OCI-M1 (cell line): ENCODE data around the gene TLE6.
"Not testable (repeated sequence)": the region's sequence is repeated elsewhere in the genome, so short reads cannot be mapped to it uniquely, and the experiment has no call there.

Experiments
- DNase-seq: peaks from one replicate; lab custom pipeline; 2025; lab: John Stamatoyannopoulos, UW

Gene TLE6

DNA sequence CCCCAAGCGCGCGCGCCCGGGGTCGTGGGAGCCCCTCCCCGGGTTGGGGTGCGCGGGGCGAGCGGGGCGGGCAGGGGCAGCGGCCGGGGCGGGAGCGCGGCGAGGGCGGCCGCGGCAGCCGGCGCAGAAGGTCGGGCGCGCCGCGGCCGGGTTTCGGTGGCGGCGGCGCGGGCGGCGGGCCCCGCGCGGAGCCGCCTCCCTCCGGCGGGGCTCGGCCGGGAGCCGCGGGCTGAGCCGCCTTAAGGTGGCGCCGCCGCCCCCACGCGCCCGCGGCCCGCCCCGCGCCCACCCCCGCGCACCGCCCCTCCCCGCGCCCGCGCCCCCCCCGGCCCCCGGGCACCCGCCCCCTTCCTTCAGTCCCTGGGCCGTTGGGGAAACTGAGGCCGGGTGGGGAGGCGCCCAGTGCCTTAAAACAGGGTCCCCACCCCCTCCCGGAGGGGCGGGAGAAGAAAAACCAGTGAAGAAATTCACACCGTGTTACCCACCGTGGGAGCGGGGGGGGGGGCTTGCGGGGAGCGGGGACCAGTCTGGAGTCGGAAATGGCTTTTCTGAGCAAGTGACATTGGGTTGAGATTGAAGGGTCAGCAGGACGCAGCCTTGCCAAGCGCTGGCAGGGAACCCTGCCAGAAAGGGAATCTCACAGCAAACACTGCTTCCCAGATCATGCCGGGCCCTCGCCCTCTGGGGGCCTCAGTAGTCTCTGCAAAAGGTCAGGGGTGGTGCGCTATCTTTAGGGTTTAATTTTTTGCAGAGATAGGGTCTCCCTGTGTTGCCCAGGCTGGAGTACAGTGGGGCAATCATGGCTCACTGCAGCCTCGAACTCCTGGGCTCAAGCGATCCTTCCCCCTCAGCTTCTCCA is 51.9 kb downstream of the TLE6 start, which contains the start of gene TLE2:
TSS of gene TLE2 (minus strand) at position 216 of the 859 bp plus-strand sequence. CDS start 376 bp downstream, outside the sequence.
- no peak for DNase-seq

DNA sequence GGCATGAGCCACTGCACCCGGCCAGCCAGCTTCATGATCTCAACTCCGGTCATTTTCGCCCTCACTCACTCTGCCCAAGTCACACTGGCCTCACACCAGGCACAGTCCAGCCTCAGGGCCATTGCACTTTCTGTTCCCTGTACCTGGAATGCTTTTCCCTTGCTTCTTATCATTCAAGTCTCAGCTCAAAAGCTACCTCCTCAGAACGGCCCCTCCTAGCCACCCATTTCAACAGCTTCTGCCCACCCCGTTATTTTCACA is 54.2 kb downstream of the TLE6 start:
- no peak for DNase-seq

DNA sequence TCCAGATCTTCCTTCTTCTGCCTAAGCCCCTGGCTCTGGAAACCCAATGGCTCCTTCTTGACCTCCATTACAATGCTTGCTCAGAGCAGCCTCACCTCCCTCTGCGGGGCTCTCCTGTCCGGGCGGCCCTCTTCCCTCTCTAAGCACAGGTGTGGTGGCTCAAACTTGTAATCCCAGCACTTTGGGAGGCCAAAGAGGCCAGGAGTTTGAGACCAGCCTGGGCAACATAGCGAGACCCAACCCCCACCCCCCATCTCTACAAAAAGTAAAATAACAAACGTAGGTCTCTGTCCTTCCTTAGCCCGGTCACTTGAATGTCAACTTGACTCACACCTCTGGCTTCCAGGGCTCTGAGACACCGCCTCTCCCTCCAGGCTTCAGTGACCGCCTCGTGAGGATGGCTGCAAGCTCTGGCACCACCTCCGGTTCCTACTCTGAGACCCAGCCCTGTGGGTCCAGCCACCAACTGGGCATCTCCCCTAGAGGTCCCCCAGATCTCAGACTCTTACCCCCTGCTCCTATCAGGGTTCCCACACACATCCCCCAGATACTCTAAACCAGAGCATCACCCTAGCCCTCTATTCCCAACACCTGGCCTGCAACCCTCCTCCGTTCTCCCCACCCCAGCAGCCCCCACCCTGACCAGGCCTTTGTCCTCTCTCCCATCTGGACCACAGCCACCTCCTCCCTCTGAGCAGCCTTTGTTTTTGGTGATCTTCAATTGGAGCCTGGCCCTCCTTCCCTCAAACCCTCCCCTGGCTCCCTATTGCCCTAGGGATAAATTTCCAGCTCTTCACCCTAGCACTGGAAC is 56.4 kb downstream of the TLE6 start:
- DNase-seq, result no peak

DNA sequence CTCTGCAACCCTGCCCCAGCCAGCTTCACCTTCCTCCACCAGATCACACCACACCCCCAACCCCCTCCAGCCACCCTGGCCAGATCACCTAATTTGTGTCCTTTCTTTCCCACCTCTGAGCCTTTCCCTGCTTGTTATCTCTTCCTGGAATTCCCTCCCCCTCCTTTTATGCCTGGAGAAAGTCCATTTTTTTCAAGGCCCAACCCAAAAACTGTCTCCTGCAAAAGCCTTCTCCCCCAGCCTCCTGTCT is 57.0 kb downstream of the TLE6 start:
- no peak for DNase-seq

DNA sequence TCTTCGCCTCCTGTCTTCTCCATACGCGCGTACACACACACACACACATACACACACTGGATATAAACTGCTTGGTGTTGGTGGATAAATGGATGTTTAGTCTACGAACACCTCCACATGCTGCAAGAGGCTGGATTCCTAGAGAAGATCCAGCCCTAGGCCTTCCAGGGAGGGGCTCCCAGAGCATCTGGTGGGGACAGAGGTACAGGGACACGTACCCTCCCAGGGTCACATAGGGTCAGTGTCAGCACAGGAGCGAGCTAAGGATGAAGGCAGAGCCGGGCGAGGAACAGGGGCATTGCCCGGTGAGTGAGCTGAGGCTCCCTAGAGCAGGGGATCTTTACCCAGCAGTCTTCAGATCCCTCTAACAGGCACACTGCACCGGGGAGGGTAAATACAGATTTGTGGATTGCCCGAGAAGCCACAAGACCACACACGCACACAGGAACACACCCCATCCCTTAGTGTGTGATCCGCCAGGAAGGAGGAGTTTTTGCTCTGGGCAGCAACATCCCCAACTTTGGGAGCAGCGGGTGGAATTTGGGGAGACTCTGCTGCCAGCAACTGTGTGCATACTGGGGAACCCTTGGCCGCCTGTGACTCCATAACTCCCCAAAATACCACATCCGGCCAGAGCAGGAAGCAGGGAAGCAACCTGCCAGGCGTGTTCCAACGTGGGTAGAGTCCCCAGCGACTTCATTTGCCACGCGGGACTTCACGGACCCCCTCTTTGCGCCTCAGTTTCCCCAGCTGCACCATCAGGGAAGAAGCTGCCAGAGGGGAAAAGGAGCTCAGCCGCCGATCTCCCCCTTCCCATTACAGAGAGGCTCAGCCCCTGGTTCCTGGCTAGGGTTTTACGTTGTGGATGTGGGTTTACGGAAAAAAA is 57.5 kb downstream of the TLE6 start:
- peak; percentile 17 for DNase-seq

DNA sequence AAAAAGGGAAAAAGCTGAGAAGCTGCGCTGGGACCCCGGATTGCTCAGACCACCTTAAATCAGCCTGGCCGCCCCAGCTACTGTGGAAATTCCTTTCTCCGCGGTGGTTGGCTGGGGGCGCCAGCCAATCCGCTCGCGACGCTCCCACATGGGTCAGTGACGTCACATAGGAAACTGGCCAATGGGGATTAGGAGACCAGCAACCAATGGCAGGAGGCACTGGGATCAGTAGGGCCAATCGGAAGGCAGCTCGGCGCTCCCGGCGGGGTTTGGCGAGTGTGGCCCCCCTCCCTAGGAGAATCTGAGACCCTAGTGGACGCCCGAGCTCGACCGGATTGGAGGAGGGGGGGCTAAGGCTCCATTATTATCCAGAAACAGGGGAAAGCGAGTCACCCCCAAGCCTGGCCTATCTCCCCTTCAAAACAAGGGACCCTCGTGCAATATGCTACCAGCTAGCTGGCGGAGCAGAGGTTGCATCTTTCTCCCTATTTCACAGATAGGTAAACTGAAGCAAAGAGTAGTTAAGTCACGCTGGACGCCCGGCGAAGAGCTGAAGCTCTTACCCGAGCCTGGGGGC is 58.3 kb downstream of the TLE6 start:
- DNase-seq, result peak; percentile 97

DNA sequence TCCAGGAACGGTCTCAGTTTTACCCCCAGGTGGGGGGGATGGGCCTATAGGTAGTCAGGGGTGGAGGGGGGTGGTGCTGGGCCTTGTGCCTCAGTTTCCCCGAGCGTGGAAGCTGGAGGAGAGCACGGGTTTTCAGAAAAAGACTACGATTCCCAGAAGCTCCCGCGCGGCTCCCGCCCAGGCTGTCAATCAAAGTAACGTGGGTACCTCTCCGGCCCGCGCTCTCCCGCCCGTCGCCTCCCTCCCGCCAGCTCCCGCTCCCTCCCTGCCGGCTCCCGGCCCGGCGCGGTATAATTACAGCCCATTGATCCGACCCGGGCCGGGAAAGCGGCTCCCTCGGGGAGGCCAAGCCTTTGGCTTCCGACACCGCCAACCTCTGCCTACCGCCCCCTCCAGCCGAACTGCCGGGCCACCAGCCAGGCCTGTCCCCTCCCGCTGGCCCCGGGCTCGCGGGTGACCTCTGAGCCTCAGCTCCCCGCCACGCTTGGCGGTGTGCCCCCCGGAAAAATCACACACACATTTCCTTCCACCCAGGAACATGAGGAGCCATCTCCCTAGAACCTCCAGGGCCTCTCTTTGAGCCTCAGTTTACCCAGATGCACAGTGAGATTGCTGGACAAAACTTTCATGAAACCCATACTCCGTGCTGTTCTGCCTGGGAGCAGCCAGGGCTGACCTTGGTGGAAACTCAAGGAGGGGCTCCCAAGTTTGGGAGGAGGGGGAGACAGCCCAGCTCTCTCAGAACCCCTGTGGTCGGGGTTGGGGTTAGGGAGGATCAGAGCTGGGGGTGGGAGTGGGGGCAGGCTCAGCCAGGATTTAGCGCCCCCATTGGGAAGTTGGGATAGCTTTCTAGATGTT is 59.0 kb downstream of the TLE6 start:
- peak; percentile 86 for DNase-seq

DNA sequence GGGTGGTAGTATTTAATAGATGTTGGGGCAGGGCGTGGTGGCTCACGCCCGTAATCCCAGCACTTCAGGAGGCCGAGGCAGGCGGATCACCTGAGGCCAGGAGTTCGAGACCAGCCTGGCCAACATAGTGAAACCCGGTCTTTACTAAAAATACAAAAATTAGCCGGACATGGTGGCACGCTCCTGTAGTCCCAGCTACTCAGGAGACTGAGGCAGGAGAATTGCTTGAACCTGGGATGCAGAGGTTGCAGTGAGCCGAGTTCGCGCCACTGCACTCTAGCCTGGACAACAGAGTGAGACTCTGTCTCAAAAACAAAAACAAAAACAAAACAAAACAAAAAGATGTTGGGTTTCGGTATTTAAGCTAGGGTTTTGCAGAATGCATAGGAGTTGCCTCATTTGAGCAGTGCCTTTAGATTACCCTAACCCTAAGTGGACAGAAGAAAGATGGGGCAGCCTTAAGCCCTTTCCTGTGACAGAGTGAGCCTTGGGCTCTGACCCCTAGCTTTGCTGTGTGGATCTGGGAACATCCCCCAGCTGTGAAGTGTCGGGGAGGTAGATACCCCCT is 59.7 kb downstream of the TLE6 start:
- not testable (repeated sequence) for DNase-seq

DNA sequence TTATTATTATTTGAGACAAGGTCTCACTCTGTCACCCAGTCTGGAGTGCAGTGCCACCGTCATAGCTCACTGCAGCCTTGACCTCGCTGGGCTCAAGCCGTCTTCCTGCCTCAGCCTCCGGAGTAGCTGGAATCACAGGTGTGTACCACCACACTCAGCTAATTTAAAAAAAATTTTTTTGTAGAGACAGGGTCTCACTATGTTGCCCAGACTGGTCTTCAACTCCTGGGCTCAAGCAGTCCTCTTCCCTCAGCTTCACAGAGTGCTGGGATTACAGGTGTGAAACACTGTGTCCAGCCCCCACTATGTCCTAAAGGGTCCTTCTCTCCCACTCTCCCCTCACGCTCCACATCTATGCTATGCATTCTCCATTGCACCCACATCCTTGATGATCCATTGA is 60.9 kb downstream of the TLE6 start:
- no peak for DNase-seq

DNA sequence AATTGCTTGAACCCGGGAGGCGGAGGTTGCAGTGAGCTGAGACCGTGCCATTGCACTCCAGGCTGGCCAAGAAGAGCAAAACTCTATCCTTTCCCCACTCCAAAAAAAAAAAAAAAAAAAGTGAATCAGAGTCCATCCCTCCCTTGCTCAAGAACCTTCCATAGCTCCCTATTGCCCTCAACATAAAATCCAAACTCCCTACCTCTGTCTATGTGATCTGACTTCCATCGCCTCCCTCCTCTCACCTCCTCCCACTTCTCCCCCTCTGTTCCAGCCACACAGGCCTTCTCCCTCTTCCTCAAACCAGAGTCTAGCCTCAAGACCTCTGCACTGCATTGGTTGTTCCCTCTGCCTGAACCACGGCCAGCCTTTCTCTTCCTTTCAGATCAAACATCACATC is 61.8 kb downstream of the TLE6 start:
- no peak for DNase-seq

DNA sequence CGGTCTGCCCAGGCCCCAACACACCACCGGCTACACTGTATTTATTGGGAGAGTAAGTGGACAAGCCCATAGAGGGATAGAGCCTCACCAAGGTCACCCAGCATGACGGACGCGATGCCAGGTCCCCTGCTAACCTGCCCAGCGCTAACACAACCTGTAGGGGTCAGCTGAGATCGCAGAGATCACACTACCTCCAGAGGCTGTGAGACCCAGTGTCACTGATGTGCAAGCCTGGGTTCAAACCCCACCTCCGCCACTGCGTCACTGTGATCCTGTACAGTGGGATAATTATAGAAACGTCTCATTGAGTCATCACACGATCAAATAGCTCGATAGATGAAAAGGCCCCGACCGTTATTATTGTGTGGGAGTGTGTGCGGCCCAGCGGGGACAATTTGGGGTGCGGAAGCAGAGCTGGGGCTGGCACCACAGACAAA is 62.3 kb downstream of the TLE6 start:
- DNase-seq, result no peak

DNA sequence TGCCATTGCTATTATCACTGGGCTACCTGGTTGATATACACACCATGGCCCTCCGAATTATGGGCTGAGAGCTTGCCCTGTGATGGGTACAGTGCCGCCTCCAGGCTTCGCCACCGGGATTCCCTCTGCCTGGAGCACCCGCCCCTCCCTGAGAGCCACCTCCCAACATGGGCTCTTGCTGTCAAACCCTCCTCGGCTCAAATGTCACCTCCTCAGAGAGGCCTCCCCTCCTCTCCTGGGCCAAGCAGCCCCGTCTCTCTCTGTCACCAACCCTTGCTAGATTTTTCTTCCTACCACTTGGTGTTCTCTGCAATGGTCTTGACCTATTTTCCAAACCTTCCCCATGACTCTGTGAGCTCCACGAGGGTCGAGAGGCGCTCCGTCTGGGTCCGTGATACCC is 64.0 kb downstream of the TLE6 start:
- DNase-seq, result no peak

DNA sequence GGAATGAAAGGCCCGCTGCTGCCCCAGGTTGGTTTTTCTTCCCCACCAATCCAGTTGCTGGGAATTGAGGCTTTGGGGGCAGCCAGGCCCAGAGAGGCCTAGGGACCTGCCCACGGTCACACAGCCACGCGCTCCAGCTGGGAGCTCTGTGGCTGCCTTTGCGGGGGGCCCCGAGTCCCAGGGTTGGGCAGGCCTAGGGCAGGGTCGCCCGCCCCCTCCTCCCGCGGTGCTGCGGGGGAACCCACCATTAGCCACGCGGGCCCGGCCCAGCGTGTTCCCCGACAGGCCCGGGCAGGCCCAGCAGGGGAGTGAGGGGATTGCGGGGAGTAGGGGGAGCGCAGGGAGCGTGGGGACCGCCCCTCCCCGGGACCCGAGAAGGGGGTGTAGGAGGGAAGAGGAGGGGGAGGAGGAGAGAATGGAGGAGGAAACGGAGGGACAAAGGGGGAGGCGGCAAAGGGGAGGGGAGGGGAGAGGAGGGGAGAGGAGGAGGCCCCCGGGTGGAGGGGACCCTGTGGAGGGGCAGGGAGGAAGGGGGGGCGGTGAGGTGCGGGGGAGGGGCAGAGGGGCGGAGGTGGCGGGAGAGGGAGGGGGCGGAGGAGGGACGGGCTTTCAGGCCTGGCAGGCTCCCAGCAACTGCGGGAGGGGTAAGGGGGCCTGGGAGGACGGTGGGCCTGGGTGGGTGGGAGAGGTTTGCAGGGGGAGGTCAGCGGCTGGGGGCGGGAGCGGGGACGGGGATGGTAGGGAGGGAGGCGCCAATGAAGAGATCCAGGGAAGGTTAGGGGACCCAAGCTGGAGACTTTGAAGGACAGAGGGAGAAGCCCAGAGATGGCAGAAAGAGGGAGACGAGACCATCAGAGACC is 64.6 kb downstream of the TLE6 start:
- no peak for DNase-seq

DNA sequence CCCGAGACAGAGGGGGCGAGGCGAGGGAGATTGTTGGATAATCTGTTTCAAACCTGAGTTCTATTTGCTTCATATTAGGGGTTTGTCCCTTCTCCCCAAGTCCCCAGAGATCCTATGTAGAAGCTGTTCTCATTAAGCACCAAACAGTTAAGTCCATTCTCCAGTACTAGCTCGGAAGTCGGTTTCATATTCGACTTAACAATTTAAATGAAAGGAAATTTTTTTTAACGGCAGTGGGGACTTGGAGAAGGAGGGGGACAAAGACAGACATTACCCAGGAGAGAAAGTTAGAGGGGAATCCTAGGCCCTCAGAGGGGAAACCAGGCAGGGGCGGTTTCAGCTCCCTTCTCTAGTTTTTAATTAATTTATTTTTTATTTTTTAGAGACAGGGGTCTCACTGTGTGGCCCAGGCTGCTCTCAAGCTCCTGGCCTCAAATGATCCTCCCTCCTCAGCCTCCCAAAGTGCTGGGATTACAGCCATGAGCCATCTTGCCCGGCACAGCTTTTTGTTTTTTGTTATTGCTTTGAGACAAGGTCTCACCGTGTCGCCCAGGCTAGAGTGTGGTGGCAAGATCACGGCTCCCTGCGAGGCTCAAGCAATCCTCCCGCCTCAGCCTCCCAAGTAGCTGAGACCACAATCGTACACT is 65.4 kb downstream of the TLE6 start:
- DNase-seq, result peak; percentile 2
